NCI-H2029 treated with DMSO at 0.1 percent for 48 hours (cell line): Measurements from ENCODE around the gene ABCC1.
"Not testable (repeated sequence)": the region's sequence is repeated elsewhere in the genome, so short reads cannot be mapped to it uniquely, and the experiment has no call there.

Source experiments
- DNase-seq: peaks from one replicate; lab custom pipeline; 2025; lab: John Stamatoyannopoulos, UW

The ABCC1 gene

GRCh38 chr16:15967655-15968315 is 18.4 kb downstream of the ABCC1 start:
- DNase-seq = no peak

GRCh38 chr16:15970202-15970601 is 20.8 kb downstream of the ABCC1 start:
- DNase-seq = no peak

DNA sequence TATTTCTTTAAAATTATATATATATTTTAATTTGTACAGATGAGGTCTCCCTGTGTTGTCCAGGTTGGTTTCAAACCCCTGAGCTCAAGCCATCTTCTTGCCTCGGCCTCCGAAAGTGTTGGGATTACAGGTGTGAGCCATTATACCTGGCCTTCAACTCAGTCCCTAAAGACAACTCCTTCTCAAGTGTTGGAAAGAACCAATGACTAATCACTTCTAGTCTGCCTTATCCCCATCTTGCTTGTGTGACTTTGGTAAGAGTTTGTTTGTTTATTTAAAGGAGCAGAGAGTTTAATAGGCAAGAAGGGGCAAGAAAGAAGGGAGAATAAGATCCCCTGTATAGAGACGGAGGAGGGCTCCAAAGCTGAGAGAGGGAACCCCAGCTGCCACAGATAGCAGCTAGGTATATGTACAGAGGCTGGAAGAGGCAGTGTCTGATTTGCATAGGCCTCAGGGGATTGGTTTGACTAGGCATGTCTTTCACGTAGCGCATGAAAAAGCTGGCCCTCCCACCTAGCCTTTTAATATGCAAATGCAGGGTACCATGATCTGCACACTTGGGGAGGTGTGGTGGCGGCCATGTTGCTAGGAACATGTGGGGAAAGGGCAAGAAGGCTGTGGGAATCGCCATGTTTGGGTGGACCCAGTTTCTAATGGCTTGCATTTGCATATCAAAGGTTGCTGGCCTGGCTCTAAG is 21.5 kb downstream of the ABCC1 start:
- DNase-seq = no peak

DNA sequence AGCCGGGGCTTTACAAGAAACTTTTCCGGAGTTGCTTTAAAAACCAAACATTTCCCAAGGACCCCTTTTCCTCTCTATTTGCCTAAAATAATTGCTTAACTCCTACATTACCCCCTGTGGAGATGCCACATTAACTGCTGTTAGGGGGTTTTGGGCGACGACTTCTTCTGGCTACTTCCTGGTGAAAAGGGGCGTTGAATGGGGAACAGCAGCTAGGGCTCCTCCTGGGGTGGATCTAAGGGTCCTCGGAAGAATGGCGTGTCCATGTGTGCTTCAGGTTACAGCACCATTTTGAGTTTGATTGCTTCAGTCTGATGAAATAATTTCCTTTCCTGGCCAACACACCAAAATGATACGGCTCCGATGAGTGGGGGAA is 22.0 kb downstream of the ABCC1 start:
- DNase-seq = no peak

GRCh38 chr16:15972046-15972868 is 22.8 kb downstream of the ABCC1 start:
- DNase-seq = no peak

- DNase-seq = no peak
Measured at GRCh38 chr16:15973421-15973820, 24.0 kb downstream of the ABCC1 start.

DNA sequence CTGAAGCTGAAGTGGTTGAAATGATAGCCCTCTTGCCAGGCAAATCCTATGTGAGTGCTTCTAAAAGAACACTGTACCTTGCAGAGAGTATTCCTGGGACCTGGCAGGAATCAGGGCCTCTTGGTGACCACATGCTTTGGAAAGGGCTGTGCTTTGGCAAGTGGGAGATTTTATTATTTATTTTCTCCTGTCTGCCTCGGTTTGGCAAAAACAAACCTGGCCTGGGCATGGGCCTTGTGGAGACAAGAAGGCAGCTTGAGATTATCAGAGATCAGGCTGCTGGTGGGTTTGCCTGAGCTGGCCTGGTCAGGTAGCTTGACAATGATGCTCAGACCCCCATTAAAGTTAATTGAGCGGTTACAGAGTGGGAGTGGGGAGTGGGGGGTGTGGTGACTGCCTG is 24.6 kb downstream of the ABCC1 start:
- DNase-seq = no peak

GRCh38 chr16:15975172-15975571 is 25.8 kb downstream of the ABCC1 start:
- no peak for DNase-seq

- no peak for DNase-seq
Measured at GRCh38 chr16:15976225-15976812, 26.9 kb downstream of the ABCC1 start.

DNA sequence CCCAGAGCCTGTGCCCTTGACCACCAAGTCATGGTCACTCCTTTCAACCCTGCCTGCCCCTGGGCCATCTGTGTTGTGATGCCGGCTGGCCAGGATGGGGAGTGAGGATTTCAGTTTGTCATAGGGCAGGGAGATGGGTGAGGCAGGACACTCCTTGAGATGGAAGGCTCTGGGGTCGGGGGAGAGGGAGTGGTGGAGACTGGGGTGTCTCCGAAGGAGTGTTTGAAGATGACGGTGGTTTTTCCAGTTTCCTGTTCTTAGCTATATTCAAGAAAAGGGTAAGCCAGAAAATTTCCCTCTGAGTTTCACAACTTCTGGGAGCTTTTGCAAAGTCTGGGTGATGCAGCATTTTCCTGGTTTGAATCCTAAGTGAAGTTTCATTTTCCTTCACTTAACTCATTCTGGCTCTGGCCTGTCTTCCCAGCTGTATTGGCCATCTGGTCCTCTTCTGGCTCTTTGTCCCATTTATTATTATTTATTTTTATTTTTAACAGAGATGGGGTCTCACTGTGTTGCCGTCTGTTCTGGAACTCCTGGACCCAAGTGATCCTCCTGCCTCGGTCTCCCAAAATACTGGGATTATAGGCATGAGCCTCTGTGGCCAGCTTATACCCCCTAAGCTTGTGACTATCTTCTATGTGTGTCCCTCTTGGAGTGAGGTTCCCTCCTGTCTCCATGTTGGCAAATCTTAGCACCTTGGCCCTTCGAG is 27.7 kb downstream of the ABCC1 start:
- no peak for DNase-seq

GRCh38 chr16:15979801-15980200 is 30.4 kb downstream of the ABCC1 start:
- no peak for DNase-seq

DNA sequence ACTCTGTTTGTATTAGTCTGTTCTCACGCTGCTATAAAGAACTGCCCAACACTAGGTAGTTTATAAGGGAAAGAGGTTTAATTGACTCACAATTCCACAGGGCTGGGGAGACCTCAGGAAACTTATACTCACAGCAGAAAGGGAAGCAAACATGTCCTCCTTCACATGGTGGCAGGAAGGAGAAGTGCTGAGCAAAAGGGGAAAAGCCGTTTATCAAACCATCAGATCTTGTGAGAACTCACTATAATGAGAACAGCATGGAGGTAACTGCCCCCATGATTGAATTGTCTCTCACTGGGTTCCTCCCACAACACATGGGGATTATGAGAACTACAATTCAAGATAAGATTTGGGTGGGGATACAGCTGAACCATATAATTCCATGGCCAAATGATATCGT is 30.9 kb downstream of the ABCC1 start:
- DNase-seq = no peak

- no peak for DNase-seq
Measured at GRCh38 chr16:15981382-15981781, 32.0 kb downstream of the ABCC1 start.

DNA sequence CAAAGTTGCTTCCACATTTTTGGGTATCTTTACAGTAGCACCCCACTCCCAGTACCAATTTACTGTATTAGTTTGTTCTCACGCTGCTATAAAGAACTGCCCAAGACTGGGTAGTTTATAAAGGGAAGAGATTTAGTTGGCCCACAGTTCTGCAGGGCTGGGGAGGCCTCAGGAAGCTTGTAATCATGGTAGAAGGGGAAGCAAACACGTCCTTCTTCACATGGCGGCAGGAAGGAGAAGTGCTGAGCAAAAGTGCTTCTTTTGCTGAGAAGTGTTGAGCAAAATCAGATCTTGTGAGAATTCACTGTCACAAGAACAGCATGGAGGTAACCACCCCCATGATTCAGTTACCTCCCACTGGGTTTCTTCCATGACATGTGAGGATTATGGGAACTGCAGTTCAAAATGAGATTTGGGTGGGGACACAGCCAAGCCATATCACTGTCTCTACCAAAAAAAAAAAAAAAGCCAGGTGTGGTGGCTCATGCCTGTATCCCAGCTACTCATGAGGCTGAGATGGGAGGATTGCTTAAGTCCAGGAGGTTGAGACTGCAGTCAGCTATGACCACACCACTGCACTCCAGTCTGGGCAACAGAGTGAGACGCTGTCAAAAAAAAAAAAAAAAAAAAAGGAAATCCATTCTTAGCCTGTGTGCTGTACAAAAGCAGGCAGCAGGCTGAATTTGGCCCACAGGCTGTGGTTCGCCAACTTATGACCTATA is 32.9 kb downstream of the ABCC1 start:
- DNase-seq = not testable (repeated sequence)

DNA sequence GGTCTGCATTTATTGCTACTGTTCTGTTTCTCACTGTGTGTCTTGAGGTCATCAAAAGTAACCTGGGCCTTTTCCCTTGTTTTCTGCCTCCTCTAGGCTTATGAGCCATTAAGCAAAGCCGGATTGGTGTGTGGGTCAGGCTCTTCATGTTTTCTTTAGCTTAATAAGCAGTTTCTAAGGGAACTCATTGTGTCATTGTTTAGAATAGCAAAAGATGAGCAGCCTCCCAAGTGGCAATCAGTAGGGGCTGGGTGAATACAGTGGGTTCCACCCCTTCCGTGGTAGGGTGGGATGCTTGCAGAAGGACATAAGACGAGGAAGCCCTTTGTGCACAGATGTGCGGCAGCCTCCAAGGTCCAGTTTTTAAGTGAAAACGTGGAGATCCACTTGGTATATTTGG is 34.5 kb downstream of the ABCC1 start:
- no peak for DNase-seq

- no peak for DNase-seq
Measured at GRCh38 chr16:15985144-15985543, 35.7 kb downstream of the ABCC1 start.

DNA sequence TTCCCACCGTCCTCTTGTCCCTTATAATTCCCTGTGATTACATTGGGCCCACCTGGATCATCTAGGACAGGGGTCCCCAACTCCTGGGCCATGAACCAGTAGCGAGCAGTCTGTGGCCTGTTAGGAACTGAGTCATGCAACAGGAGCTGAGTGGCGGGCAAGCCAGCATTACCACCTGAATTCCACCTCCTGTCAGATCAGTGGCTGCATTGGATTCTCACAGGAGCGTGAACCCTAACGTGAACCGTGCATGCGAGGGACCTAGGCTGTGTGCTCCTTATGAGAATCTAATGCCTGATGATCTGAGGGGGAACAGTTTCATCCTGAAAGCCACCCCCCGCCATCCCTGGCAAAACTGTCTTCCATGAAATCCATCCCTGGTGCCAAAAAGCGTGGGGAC is 36.8 kb downstream of the ABCC1 start:
- DNase-seq = no peak

GRCh38 chr16:15988268-15989013 is 39.0 kb downstream of the ABCC1 start:
- no peak for DNase-seq

DNA sequence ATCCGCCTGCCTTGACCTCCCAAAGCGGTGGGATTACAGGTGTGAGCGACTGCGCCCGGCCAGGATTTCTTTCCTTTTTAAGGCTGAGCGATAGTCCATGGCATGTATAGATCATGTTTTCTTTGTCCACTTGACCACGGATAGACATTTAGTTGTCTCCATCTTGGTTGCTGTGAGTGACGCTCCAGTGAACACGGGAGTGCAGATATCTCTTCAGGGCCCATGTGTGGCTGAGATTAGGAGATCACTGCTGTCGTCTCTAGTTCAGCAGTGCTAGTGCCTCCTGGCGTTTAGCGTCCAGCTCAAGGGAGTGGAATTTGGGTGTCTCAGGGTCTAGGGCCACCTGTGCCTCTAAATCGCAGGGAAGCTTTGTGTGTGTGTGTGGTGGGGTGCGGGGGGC is 41.5 kb downstream of the ABCC1 start:
- DNase-seq = no peak

GRCh38 chr16:15993128-15993527 is 43.7 kb downstream of the ABCC1 start:
- no peak for DNase-seq

DNA sequence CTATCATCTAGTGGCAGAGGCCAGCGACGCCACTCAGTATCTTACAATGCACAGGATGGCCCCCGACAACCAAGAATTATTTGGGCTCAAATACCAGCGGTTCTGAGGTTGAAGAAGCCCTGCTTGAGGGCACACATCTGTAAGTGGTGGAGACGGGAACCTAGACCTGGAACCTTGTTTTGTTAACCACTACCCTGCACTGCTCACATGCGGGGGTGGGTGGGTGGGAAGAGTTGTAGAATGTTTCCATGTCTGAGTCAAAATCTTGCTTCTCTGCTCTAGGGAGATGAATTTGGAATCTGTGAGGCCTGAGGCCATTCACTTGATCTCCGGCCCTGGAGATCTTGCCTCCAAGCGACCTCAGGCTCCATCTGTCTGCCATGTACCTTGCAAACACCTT is 44.1 kb downstream of the ABCC1 start:
- DNase-seq = no peak
